HG03378 (cell line): Measurements from ENCODE around the gene NDC80.
"Not testable (repeated sequence)": the region's sequence is repeated elsewhere in the genome, so short reads cannot be mapped to it uniquely, and the experiment has no call there.

Experiments
- ATAC-seq: cut with Tn5 transposase; IDR thresholded peaks from one replicate; pipeline ENCODE4 v1.9.1; 2021; ENCODE audit warnings: mild to moderate bottlenecking, moderate library complexity; ENCODE audit not compliant: unreplicated experiment

The NDC80 gene

DNA sequence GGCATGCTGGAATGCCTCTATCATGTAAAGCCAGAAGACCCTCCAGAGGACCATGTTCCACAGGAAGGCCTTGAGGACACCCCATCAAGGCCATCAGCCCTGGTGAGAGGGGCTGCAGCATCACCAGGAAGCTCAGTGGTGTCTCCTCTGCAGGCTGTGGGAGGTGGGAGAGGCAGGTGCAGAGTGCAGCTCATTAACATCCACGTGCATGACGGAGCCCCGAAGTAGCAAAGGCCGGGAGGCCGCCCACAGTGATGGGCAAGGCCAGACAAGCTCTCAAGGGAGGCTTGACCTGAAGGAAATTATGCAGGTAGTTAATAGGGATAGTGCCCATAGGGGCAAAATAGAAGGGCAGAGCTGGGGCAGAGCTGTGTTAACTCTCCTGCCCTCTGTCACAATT lies 53.9 kb downstream of the NDC80 start:
- no peak for ATAC-seq

DNA sequence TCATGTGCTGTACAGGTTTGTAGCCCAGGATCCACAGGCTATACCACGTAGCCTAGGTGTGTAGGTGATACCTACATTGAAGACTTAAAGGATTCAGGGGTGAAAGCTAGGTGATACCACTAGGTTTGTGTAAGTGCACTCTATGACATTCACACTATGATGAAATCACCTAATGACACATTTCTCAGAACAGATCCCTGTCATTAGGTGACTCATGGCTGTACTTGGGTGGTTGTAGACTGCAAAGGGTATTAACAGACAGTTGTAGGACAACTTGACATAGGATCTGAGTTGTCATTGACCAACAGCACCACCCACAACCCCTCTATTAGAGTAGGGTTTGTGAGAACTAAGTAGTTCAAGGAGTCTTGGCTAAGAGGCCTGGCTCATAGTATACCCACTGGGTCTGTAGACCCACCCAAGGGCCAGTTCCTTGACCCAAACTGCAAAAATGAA lies 56.5 kb downstream of the NDC80 start:
- peak; percentile 64 for ATAC-seq

DNA sequence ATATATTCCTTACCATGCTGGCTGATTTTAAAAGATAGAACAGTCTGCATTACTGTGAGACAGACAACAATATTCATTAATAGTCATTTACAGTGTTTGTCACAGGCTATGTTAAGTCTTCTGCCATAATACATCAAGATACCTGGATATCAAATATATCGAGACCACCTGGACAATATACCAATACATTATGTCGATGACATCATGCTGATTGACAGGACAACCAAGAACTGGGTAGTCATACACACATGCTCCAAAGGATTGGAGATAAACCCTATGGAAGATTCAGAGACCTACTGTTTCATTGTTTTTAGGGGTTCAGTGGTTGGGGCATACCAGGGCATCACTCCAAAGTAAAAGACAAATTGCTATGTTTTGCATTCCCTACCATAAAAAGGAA lies 57.6 kb downstream of the NDC80 start:
- ATAC-seq, result no peak

GRCh38 chr18:2635586-2635985 lies 64.2 kb downstream of the NDC80 start:
- no peak for ATAC-seq

- peak; percentile 25 for ATAC-seq
These were observed 64.8 kb downstream of the NDC80 start for GRCh38 chr18:2636126-2636631.

GRCh38 chr18:2641638-2642037 lies 70.3 kb downstream of the NDC80 start:
- peak; percentile 77 for ATAC-seq

DNA sequence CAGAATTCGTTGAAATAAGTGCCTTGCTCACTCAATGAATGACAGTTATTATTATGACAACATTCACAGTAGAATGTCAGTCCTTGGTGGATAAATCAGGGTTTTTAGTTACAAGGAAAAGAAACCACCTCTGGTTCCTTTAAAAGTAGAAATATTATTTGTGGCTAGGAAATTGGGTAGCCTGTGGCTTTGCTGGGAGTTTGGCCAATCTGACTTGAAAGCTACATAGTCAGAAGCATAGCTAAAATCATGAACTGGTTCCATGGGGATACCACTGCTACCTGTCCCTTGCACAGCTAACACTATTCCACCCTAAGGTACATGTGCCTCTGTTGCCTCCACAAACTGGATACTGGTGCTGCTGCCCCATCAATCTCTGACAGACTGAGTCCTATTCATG lies 71.4 kb downstream of the NDC80 start:
- no peak for ATAC-seq

DNA sequence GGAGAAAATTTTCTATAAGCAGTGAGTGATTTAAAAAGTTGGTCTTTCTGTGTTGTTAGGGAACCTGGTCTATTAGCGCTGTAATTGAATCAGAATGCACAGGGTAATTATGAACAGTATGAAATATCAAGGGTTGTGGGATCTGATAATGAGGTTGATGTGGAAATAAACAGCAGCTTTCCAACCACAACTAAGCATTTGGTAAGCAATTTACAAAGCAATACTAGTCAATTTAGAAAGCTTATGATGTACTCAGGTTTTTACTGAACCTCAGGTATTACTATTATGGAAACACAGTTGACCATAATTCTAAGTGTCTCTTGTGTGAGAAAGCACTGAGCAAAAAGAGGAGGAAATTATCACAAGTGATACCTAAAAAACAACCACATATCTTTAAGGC lies 73.2 kb downstream of the NDC80 start:
- no peak for ATAC-seq

GRCh38 chr18:2651981-2652380 lies 80.6 kb downstream of the NDC80 start:
- ATAC-seq, result no peak

- ATAC-seq, result no peak
These were observed 82.1 kb downstream of the NDC80 start for GRCh38 chr18:2653467-2653866.

DNA sequence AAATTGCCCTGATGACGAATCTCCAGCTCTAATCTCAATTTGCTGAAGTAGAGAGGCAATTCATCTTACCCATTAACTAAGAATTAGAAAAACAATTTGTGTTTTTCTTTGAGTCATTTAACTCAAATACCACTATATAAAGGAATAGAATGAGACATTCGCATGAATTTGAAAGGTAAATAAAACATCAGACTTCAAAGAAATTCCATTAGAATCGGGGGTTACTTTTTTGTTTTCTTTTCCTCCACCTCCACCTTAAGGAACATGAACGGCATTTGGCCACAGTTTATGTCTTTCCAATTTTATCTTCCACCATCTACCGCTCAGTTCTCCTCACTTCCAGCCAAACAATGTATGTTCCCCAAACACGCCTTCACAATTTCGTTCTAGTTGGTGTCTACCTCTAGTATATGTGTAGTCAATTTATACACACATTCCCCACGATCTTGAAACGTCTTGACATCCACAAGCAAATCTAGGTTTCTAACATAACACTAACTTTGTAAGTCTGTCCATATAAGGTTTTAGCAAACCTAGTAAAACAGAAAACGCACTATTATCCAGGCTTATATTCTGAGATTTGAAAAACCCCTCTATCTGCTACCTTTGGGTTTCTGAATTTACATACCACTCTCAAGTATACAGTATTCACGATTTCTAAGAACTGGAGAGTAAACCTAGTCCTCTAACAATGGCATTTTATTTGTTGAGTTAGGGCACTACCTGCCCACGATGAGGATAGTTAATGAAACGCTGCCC lies 83.0 kb downstream of the NDC80 start:
- ATAC-seq, result no peak

DNA sequence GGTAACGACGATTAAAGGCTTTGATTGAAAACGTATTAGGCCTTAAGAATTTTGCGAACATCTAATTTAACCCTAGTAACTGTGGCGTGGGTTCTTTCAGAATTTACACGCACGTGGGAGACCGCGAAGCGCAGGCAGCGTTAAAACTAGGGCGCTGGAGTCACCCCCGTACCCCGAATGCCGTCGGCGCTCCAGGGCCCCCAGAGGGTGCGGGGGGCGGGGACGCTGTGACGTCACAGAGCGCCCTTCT lies 83.5 kb downstream of the NDC80 start:
- peak; percentile 36 for ATAC-seq

GRCh38 chr18:2655178-2655953 lies 84.0 kb downstream of the NDC80 start, which contains the start of gene SMCHD1:
Gene SMCHD1 (plus strand): TSS chr18:2655726. CDS start chr18:2656076, 350 bp downstream.
- peak; percentile 47 for ATAC-seq

GRCh38 chr18:2655954-2656236 lies 84.5 kb downstream of the NDC80 start:
- ATAC-seq, result peak; percentile 13

- no peak for ATAC-seq
These were observed 85.1 kb downstream of the NDC80 start for GRCh38 chr18:2656237-2656980.

DNA sequence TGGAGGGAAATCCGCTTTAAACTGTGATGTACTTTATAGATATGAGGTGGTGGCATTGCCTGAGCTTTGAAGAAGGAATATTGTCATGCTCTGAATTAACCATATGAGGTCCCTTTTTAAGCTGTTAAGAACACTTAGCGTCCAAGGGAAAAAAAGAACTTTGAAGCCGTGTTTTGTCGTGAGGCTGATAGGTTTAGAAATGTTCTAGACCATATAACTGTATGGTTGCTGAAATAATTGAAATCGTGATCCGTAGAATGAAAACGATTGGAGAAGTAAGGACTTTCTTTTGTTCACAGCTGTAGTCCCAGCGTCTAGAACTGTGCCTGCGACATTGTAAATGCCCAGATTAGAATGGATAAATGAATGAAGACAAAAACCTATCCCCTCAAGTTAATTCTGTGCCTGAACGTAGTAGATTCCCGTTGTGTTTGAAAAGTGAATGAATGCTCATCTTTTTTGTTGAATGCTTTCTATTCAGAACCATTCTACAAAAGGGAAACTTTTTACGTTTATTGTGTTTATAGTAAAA lies 85.7 kb downstream of the NDC80 start:
- no peak for ATAC-seq

- no peak for ATAC-seq
These were observed 86.6 kb downstream of the NDC80 start for GRCh38 chr18:2657788-2658458.

GRCh38 chr18:2660849-2661248 lies 89.5 kb downstream of the NDC80 start:
- ATAC-seq, result not testable (repeated sequence)

- not testable (repeated sequence) for ATAC-seq
These were observed 90.9 kb downstream of the NDC80 start for GRCh38 chr18:2662288-2662687.

DNA sequence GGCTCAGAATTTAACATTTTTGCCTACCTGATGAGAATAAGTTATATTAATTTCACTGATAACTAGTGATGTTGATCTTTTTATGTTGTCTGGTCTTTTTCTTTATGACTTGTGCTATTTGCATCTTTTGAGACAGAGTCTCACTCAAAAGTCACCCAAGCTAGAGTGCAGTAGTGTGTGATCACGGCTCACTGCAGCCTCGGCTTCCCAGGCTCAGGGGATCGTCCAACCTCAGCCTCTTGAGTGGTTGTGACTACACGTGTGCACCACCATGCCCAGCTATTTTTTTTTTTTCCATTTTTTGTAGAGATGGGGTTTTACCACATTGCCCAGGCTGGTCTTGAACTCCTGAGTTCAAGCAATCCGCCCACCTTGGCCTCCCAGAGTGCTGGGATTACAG lies 91.6 kb downstream of the NDC80 start:
- no peak for ATAC-seq
